B cell (primary cell): ENCODE data around the gene RNF187.

Source experiments
- EZH2 ChIP-seq: IDR thresholded peaks from 2 replicates; pipeline ENCODE4 v1.6.1; 2012; ENCODE audit warnings: borderline replicate concordance, low read depth, mild to moderate bottlenecking, moderate library complexity, low read length; ENCODE audit not compliant: insufficient read depth, poor library complexity, severe bottlenecking
- TF ChIP-seq, protein P1 (sequence below): fragments of 200-600 bp; IDR thresholded peaks from one replicate; pipeline ENCODE4 v1.8.0; 2022; ENCODE audit warnings: antibody characterized with exemption, mild to moderate bottlenecking

DNA sequence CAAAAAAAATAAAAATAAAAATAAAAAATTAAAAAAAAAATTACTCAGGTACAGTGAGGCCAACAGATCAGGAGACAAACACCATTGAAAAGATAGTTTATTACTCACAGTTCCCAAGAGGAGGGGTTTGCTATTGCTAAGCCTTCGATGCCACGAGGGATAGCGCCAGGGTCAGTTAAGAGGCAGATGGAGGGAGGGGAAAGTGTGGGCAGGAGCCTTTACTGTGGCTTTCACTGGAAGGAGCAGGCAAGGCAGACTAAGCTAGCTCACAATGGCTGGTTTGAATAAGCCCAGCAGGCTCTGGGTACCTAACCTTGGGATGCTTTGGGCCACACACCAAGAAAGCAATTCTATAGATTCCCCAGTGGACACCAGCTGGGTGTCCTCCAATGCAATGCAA lies 12.7 kb upstream of the RNF187 start:
- TF ChIP-seq, protein P1, sequence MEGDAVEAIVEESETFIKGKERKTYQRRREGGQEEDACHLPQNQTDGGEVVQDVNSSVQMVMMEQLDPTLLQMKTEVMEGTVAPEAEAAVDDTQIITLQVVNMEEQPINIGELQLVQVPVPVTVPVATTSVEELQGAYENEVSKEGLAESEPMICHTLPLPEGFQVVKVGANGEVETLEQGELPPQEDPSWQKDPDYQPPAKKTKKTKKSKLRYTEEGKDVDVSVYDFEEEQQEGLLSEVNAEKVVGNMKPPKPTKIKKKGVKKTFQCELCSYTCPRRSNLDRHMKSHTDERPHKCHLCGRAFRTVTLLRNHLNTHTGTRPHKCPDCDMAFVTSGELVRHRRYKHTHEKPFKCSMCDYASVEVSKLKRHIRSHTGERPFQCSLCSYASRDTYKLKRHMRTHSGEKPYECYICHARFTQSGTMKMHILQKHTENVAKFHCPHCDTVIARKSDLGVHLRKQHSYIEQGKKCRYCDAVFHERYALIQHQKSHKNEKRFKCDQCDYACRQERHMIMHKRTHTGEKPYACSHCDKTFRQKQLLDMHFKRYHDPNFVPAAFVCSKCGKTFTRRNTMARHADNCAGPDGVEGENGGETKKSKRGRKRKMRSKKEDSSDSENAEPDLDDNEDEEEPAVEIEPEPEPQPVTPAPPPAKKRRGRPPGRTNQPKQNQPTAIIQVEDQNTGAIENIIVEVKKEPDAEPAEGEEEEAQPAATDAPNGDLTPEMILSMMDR: no peak
- no peak for TF ChIP-seq EZH2
